NCI-H1105 (cell line): Measurements from ENCODE around the gene SLFNL1.

ENCODE experiments used
- DNase-seq: peaks from one replicate; lab custom pipeline; 2025; lab: John Stamatoyannopoulos, UW

SLFNL1 gene

GRCh38 chr1:41020109-41020576, 1.4 kb downstream of the SLFNL1 start:
- DNase-seq = no peak

GRCh38 chr1:41019353-41019745, 2.2 kb downstream of the SLFNL1 start:
- DNase-seq = no peak

- no peak for DNase-seq
Measured at GRCh38 chr1:41018018-41018410, 3.5 kb downstream of the SLFNL1 start.

- no peak for DNase-seq
Measured at GRCh38 chr1:41017141-41018017, 4.1 kb downstream of the SLFNL1 start.

DNA sequence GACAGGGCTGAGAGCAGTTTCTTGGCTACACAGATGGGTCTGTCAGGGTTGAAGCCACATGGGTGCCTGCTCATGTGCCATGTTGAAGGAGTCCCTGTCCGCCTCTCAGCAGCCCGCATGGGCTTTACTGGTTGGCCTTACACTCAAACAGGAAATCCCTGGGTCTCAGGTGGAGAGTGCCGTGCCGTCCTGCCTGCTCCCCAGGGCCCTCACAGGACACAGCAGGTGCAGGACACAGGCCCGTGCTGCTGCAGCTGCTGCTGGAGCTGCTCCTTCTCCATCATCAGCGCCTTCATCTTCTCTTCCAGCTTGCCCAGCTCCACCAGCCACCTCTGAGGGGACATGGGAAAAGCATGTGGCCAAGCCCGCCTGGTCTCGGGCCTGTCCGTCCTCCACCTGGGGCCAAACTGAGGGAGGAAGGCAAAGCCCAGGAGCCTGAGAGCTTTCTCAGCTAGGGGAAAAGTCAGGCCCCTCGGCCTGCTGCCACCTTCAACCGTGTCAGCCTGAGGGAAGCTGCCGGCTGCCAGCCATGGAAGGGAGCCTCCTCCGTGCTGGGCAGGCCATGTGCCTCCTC, 5.5 kb downstream of the SLFNL1 start:
- no peak for DNase-seq

DNA sequence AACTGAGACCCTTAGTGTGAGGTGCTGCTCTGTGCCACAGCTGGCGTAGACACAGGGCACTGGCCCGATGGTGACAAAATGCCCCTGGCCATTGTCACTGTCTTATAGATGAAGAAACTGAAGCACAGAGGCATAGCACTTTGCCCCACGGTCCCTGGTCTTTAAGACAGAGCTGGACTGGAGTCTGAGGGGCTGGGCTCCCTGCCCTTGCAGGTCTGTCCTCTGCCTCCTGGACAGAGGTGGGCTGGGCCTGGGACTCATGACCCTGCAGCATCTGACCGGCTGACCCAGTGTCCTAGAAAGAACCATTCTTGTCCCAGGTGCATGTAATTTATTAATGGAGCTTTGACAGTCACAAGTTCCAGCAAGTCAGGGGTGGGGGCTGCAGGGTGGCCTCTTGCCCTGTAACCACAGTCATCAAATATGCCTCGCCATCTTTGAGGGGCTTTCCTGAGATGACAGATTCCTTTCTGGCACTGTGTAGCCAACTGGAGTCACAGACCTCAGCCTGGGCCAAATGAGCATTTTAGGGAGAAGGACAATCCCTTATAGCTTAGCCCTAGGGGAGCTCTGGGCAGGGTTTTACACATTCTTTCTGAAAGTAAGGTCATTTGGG, 6.1 kb downstream of the SLFNL1 start:
- no peak for DNase-seq

DNA sequence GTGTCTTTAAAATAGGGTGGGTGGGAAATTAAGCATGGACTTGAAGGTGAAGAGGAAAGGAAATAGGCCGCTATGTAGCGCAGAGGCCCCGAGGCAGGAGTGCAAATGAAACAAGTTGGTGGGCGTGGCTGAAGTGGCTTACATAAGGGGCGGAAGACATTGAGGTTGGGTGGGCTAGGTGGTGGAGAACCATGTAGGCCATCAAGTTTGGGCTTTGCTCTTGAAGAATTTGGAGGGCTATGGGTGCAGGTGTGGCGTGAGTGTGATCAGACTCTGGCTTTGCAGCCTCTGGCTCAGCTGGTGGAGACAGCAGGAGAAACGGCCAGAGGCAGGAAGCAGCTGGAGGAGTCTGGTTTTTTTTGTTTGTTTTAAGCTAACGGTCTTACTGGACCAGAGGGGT, 6.7 kb downstream of the SLFNL1 start:
- DNase-seq = no peak

GRCh38 chr1:41013796-41014195, 7.7 kb downstream of the SLFNL1 start:
- DNase-seq = no peak

DNA sequence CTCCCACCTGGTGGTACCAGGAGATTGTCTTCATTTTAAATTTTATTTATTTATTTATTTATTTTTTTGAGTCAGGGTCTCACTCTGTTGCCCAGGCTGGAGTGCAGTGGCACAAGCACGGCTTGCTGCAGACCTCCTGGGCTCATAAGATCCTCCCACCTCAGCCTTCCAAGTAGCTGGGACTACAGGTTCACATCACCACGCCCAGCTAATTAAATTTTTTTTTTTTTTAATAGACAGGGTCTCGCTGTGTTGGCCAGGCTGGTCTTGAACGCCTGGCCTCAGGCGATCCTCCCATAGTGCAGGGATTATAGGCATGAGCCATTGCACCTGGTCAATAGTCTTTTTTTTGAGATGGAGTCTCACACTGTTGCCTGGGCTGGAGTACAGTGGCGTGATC, 8.5 kb downstream of the SLFNL1 start:
- no peak for DNase-seq

GRCh38 chr1:41010345-41010744, 11.2 kb downstream of the SLFNL1 start:
- DNase-seq = no peak

GRCh38 chr1:41009466-41009865, 12.1 kb downstream of the SLFNL1 start:
- DNase-seq = no peak

GRCh38 chr1:41006942-41007865, 14.3 kb downstream of the SLFNL1 start:
- DNase-seq = no peak

GRCh38 chr1:41005876-41006275, 15.6 kb downstream of the SLFNL1 start:
- DNase-seq = no peak

DNA sequence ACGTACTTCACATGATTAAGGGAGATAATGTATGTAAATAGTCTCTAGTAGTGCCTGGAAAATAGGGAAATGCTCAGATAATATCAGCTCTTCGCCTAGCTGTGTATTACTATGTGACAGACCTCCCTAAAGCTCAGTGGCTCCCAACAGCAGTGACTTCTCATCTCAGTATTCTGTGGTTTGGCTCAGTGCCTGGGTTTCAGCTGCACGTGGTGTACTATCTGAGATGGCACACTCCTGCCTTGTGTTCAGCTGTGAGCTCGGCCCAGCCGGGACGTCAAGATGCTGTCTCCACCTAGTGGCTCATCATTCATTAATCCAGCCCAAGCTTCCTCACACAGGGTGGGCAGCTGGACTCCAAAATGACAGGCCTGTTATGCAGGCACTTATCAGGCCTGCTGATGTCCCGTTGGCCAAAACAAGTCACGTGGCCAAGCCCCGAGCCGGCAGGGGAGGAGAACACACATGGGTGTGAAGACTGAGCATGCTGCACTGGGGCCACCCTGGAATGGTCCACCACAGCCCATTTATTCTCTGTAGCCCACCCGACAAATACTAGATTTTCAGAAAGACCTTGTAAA, 17.8 kb downstream of the SLFNL1 start:
- peak; percentile 42 for DNase-seq

GRCh38 chr1:41003127-41003639, 18.3 kb downstream of the SLFNL1 start:
- DNase-seq = no peak

- no peak for DNase-seq
Measured at GRCh38 chr1:40998668-40999067, 22.9 kb downstream of the SLFNL1 start.

DNA sequence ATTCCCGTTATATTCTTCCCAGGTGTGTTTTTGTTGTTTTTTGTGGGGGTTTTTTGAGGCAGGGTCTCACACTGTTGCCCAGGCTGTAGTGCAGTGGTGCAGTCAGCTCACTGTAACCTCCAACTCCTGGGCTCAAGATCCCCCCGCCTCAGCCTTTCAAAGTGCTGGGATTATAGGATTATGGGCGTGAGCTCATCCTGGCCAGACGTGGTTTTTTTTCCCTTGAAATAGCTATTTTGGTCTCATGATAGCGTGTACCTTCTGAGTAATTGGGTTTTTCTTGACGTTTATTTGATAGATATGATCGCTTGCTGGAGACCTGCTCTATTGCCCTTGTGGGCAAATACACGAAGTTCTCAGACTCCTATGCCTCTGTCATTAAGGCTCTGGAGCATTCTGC, 24.4 kb downstream of the SLFNL1 start:
- DNase-seq = no peak

DNA sequence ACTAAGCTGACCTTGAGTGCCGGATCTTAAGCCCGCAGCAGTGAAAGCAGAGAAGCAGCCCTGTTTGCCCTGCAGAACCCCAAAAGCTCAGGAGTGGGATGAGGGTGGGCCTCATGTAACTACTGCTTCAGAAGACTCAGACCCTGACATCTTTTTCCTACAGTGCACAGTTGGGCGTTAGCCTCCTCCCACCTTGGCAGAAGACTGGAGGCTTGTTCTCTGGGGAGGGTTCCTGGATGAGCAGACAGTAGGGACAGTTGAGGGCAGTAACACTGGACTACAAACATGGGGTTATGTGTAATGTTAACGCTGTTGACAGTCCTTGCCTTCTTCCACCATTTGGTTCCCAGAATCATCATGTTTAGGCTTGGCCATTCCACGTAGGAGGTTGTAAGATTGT, 32.5 kb downstream of the SLFNL1 start:
- DNase-seq = no peak

GRCh38 chr1:40988280-40988679, 33.2 kb downstream of the SLFNL1 start:
- no peak for DNase-seq

- no peak for DNase-seq
Measured at GRCh38 chr1:40987439-40988276, 33.9 kb downstream of the SLFNL1 start.

DNA sequence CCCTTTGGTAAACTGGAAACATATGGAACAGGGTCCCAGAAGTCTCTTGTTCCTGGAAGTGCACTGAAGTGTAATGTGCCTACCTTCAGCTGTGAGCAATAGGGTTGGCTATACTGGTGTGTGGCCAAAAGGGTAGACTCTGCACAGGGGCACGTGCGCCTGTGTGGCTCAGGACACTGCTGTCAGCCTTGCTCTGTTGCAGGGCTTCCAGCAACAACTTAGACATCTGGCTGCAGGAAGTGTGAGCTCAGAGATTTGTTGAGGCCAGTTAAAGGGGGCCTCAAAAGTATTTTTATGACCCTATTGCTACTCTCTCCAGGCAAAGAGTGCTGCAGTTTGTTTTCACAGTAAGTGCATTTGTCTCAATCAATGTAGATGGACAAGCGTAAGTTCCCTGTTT, 34.6 kb downstream of the SLFNL1 start:
- DNase-seq = no peak
